Parathyroid adenoma (tissue), 2 donors: ENCODE measurements around the gene ARHGEF6.

Source experiments
- H2AFZ ChIP-seq: fragments of 300-600 bp; sonication (generic); one replicate; pipeline ENCODE4 v1.7.0; 2017; ENCODE audit warnings: antibody characterized with exemption, mild to moderate bottlenecking
- H3K27ac ChIP-seq: fragments of 300-600 bp; sonication (generic); one replicate; pipeline ENCODE4 v1.7.0; 2017
- H3K27me3 ChIP-seq: fragments of 300-600 bp; sonication (generic); one replicate; pipeline ENCODE4 v1.7.0; 2017; ENCODE audit warnings: low read length; ENCODE audit not compliant: control insufficient read depth, insufficient read depth
- H3K36me3 ChIP-seq: fragments of 300-600 bp; sonication (generic); one replicate; pipeline ENCODE4 v1.7.0; 2017; ENCODE audit warnings: low read length; ENCODE audit not compliant: control insufficient read depth, insufficient read depth
- H3K4me1 ChIP-seq: fragments of 300-600 bp; sonication (generic); one replicate; pipeline ENCODE4 v1.7.0; 2017; ENCODE audit warnings: control low read depth
- H3K4me2 ChIP-seq: fragments of 300-600 bp; sonication (generic); one replicate; pipeline ENCODE4 v1.7.0; 2017; ENCODE audit warnings: low read length
- H3K4me3 ChIP-seq: fragments of 300-600 bp; sonication (generic); one replicate; pipeline ENCODE4 v1.7.0; 2017; ENCODE audit warnings: low read depth, low read length
- H3K79me2 ChIP-seq: fragments of 300-600 bp; sonication (generic); one replicate; pipeline ENCODE4 v1.7.0; 2017; ENCODE audit warnings: control low read depth
- H3K9ac ChIP-seq: fragments of 300-600 bp; sonication (generic); one replicate; pipeline ENCODE4 v1.7.0; 2017; ENCODE audit warnings: mild to moderate bottlenecking
- H3K9me3 ChIP-seq: fragments of 300-600 bp; sonication (generic); one replicate; pipeline ENCODE4 v1.7.0; 2017; ENCODE audit warnings: low read length; ENCODE audit not compliant: control insufficient read depth
- TF ChIP-seq, protein P1 (sequence below): fragments of 300-600 bp; sonication (generic); IDR thresholded peaks from one replicate; pipeline ENCODE4 v1.7.0; 2017; ENCODE audit warnings: antibody characterized with exemption, mild to moderate bottlenecking
- donor health status: primary hyperparathyroidism.

Gene ARHGEF6

DNA sequence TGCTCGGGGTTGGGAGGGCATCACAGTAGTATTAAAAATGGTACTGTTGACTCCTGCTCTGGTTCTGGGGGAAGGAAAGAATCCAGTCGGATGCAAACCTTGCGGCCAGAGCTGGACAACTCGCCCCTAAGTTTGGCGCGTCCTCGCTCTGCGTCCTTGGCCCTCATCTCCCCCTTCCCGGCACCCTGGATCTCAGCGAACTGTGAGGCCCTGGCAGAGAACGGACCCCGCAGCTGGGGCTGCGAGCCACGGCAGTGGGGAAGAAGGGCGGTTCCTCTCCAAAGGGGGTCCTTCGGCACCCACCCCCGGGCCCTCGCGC, 14.0 kb downstream of the ARHGEF6 start:
- no peaks in the 10 kb centered on the region for H3K4me1 ChIP-seq
- no peaks in the 10 kb centered on the region for H3K79me2 ChIP-seq
- TF ChIP-seq, protein P1, sequence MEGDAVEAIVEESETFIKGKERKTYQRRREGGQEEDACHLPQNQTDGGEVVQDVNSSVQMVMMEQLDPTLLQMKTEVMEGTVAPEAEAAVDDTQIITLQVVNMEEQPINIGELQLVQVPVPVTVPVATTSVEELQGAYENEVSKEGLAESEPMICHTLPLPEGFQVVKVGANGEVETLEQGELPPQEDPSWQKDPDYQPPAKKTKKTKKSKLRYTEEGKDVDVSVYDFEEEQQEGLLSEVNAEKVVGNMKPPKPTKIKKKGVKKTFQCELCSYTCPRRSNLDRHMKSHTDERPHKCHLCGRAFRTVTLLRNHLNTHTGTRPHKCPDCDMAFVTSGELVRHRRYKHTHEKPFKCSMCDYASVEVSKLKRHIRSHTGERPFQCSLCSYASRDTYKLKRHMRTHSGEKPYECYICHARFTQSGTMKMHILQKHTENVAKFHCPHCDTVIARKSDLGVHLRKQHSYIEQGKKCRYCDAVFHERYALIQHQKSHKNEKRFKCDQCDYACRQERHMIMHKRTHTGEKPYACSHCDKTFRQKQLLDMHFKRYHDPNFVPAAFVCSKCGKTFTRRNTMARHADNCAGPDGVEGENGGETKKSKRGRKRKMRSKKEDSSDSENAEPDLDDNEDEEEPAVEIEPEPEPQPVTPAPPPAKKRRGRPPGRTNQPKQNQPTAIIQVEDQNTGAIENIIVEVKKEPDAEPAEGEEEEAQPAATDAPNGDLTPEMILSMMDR, result no peak
- H3K36me3 ChIP-seq, result no peaks in the 10 kb centered on the region
- peak overlapping the region; percentile 59 for H3K27ac ChIP-seq
- peak overlapping the region; percentile 75 for H3K4me2 ChIP-seq
- no peaks in the 10 kb centered on the region for H3K27me3 ChIP-seq
- peak overlapping the region; percentile 67 for H3K4me3 ChIP-seq
- H3K9ac ChIP-seq, result no peak overlapping the region
- H3K9me3 ChIP-seq, result no peaks in the 10 kb centered on the region
- H2AFZ ChIP-seq, result peak overlapping the region; percentile 82

DNA sequence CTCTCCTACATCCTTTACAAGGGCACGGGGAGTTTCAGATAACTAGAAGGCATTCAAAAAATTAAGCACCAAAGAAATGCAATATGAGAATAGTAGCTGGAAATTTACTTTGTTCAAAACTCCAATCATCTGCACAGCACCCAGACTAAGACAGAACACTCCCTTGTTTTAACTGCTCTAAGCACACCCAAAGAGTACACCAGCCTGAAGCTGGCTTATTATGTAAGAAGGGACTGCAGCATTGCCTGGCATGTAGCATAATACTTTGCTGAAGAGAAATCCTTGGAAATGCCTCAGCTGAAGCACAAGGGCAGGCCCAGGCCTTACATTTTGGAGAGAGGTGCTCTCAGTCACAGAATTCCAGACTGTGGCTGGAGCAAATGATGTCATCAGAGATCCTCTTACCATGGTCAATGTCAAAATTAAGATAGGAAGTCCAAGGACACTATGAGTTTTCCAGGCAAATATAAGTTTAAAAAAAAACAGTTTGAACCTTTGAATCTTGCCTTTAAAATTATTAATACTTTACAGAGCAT, 14.8 kb downstream of the ARHGEF6 start:
- H3K4me3 ChIP-seq, result no peak overlapping the region
- no peaks in the 10 kb centered on the region for H3K4me1 ChIP-seq
- H3K79me2 ChIP-seq, result no peaks in the 10 kb centered on the region
- no peaks in the 10 kb centered on the region for H3K36me3 ChIP-seq
- H3K9me3 ChIP-seq, result no peaks in the 10 kb centered on the region
- H3K9ac ChIP-seq, result no peak overlapping the region
- H3K4me2 ChIP-seq, result no peak overlapping the region
- no peaks in the 10 kb centered on the region for H3K27me3 ChIP-seq
- no peak overlapping the region for H2AFZ ChIP-seq
- TF ChIP-seq, protein P1, result no peak
- no peak overlapping the region for H3K27ac ChIP-seq

DNA sequence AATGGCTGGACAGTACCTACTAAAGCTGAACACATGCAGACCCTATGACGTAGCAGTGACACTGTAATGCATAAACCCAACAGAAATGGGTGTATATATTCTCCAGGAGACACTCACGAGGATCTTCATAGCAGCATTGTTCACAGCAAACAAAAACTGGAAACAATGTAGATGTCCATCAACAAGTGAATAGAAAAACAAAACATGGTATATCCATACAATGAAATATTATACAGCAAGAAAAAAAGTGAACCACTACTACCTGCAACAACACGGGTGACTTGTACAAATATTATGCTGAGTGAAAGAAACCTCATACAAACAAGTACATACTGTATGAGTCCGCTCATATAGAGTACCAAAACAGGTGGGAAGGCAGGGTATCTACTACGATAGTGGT, 16.5 kb downstream of the ARHGEF6 start:
- no peak overlapping the region for H3K9ac ChIP-seq
- H3K4me3 ChIP-seq, result no peak overlapping the region
- H3K79me2 ChIP-seq, result no peaks in the 10 kb centered on the region
- H3K4me1 ChIP-seq, result no peaks in the 10 kb centered on the region
- no peaks in the 10 kb centered on the region for H3K9me3 ChIP-seq
- H3K4me2 ChIP-seq, result no peak overlapping the region
- H3K36me3 ChIP-seq, result no peaks in the 10 kb centered on the region
- H3K27ac ChIP-seq, result no peak overlapping the region
- H2AFZ ChIP-seq, result no peak overlapping the region
- TF ChIP-seq, protein P1, result no peak
- H3K27me3 ChIP-seq, result no peaks in the 10 kb centered on the region

DNA sequence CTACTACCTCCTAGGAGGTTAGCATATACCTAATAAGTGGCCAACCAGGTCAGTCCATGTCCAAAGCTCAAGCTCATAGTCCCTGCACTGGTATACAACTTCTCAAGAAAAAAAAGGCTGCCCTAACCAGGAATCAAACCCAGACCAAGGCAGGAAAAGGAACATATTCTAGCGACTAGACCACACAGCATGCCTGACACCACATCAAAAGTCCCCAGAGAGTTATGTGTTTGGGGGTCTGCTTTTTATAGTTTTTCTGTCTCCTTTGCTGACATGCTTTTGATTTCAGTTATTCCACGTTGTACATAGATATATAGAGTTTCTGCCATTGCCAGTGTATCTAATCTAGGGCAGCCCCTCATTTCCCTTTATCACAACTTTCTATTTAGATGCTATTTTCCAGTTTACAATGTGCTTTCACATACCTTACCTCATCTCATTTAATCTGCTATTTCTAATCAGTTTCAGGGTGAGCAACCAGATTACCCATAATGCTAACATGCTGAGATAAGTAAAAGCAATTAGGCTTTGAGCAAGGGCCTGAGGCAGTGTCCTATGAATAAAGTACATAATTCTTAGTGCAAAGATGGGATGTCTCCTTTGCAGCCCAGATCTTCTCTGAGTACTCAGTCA, 17.8 kb downstream of the ARHGEF6 start:
- H2AFZ ChIP-seq, result no peak overlapping the region
- H3K79me2 ChIP-seq, result no peaks in the 10 kb centered on the region
- no peaks in the 10 kb centered on the region for H3K9me3 ChIP-seq
- H3K36me3 ChIP-seq, result no peaks in the 10 kb centered on the region
- no peak overlapping the region for H3K9ac ChIP-seq
- no peak overlapping the region for H3K4me3 ChIP-seq
- H3K4me2 ChIP-seq, result no peak overlapping the region
- no peaks in the 10 kb centered on the region for H3K27me3 ChIP-seq
- H3K4me1 ChIP-seq, result no peaks in the 10 kb centered on the region
- no peak overlapping the region for H3K27ac ChIP-seq
- TF ChIP-seq, protein P1, result no peak

DNA sequence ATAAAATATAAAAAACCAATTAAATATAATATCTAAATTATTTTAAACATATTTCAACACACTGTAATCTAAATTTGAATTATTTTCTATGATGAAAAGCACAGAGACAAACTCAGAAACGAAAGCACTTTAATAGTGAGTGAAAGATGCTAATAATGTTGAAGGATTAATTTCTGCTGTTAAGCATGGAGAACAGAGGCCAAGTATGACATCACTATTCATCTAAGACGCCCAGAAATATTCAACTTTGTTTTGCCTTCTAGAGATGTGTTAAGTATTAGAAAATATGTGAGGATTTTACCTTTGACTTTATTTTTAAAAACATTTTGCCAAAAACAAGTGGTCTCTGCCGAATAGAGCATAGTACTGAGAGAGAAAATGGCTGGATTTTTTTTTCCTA, 19.3 kb downstream of the ARHGEF6 start:
- Histone ChIP-seq H3K9me3 (no peaks in the 10 kb centered on the region), H3K27me3 (no peaks in the 10 kb centered on the region), H2AFZ (no peak overlapping the region), H3K36me3 (no peaks in the 10 kb centered on the region), H3K9ac (no peak overlapping the region), H3K27ac (no peak overlapping the region), H3K79me2 (no peaks in the 10 kb centered on the region), H3K4me1 (no peaks in the 10 kb centered on the region), H3K4me3 (no peak overlapping the region), H3K4me2 (no peak overlapping the region)
- TF ChIP-seq, protein P1, result no peak
